OCI-LY7 (cell line): ENCODE measurements around the gene LUC7L3. TPM values are rescaled to one million over a fixed set of nuclear protein-coding genes. Genes with fewer than 3 reads are reported as not detected.

ENCODE experiments used
- BruUV-seq: library from RNA; stranded (reverse); fragments of 400-500 nt; replicated peaks from 2 replicates; lab custom pipeline; 2021; lab: Mats Ljungman, UMichigan
- CTCF ChIA-PET: fragments of 300-600 bp; sonication (Branson Sonifier 250); formaldehyde crosslinking; loops from one replicate; lab custom pipeline; 2022; ENCODE audit warnings: antibody characterized with exemption; ENCODE audit not compliant: unreplicated experiment; lab: Charles Lee
- POLR2A ChIA-PET: fragments of 300-600 bp; sonication (Branson Sonifier 250); formaldehyde crosslinking; loops from one replicate; lab custom pipeline; 2022; ENCODE audit warnings: antibody characterized with exemption; lab: Charles Lee
- DNase-seq: peaks from one replicate; pipeline ENCODE4 v3.0.0-alpha.2; 2015; ENCODE audit warnings: low spot score
- H2AFZ ChIP-seq: fragments of 200-600 bp; sonication (generic), shearing (Covaris generic); 2 replicates; pipeline ENCODE4 v1.6.1; 2014; ENCODE audit warnings: mild to moderate bottlenecking, antibody characterized with exemption, low read length, moderate library complexity
- H3K27ac ChIP-seq: fragments of 200-600 bp; sonication (generic); 2 replicates; pipeline ENCODE4 v1.5.1; 2014; ENCODE audit warnings: mixed run types, low read depth, mild to moderate bottlenecking, moderate library complexity, low read length, inconsistent platforms; ENCODE audit not compliant: poor library complexity, severe bottlenecking
- H3K36me3 ChIP-seq: fragments of 200-600 bp; sonication (generic); 2 replicates; pipeline ENCODE4 v1.6.1; 2014; ENCODE audit warnings: mild to moderate bottlenecking, antibody characterized with exemption, low read length, moderate library complexity, mixed read lengths; ENCODE audit not compliant: insufficient read depth
- H3K4me1 ChIP-seq: fragments of 200-600 bp; sonication (generic); 2 replicates; pipeline ENCODE4 v1.5.1; 2014; ENCODE audit warnings: mild to moderate bottlenecking, low read length; ENCODE audit not compliant: insufficient read depth, poor library complexity, severe bottlenecking
- H3K4me2 ChIP-seq: fragments of 200-600 bp; sonication (generic); 2 replicates; pipeline ENCODE4 v1.6.1; 2014; ENCODE audit warnings: mild to moderate bottlenecking, low read length
- H3K4me3 ChIP-seq: fragments of 200-600 bp; sonication (generic); 2 replicates; pipeline ENCODE4 v1.5.1; 2014; ENCODE audit warnings: mild to moderate bottlenecking, low read depth, low read length; ENCODE audit not compliant: poor library complexity, severe bottlenecking
- H3K79me2 ChIP-seq: fragments of 200-600 bp; sonication (generic); 2 replicates; pipeline ENCODE4 v1.6.1; 2016; ENCODE audit warnings: low read depth, mild to moderate bottlenecking, low read length, moderate library complexity, mixed read lengths; ENCODE audit not compliant: insufficient read depth
- H3K9me2 ChIP-seq: fragments of 200-600 bp; sonication (generic); 2 replicates; pipeline ENCODE4 v1.6.1; 2016; ENCODE audit warnings: mild to moderate bottlenecking, low read length, mixed read lengths; ENCODE audit not compliant: insufficient read depth
- H3K9me3 ChIP-seq: fragments of 200-600 bp; sonication (generic); 2 replicates; pipeline ENCODE4 v1.6.1; 2014; ENCODE audit warnings: mild to moderate bottlenecking, mixed run types, low read length, mixed read lengths
- H4K20me1 ChIP-seq: fragments of 200-600 bp; sonication (generic); 2 replicates; pipeline ENCODE4 v1.6.1; 2014; ENCODE audit warnings: mild to moderate bottlenecking, antibody characterized with exemption, low read length, moderate library complexity, mixed read lengths; ENCODE audit not compliant: insufficient read depth
- CTCF ChIP-seq: fragments of 200-600 bp; sonication (generic); conservative IDR thresholded peaks from 2 replicates; pipeline ENCODE4 v1.5.1; 2014; ENCODE audit warnings: mild to moderate bottlenecking, antibody characterized with exemption, low read length, moderate library complexity, mixed read lengths
- EZH2phosphoT487 ChIP-seq: fragments of 200-600 bp; sonication (generic); IDR thresholded peaks from 2 replicates; pipeline ENCODE4 v1.6.1; 2018; ENCODE audit warnings: low read depth, borderline replicate concordance, mild to moderate bottlenecking, mixed run types, antibody characterized with exemption, low read length, moderate library complexity, mixed read lengths
- intact Hi-C: fragments of 100-400 bp; cut with micrococcal nuclease; formaldehyde crosslinking; loops from one replicate; pipeline ENCODE4 v1.10.0; 2022; ENCODE audit not compliant: unreplicated experiment
- total RNA-seq, 2 experiments: library from RNA; depleted of rRNA in 1 of 2; stranded (reverse); fragments of >200 nt in 1 of 2; shearing (Covaris generic) in 1 of 2; gene quantifications; 2 replicates each; pipeline ENCODE4 v1.2.3, GENCODE V29; 2014 to 2022

The LUC7L3 gene
- total RNA-seq, 2 experiments from 2014 or later, result 109 to 190 TPM

- Histone ChIP-seq H3K27ac (no peak overlapping the region), H3K4me1 (no peaks in the 10 kb centered on the region), H3K9me3 (no peaks in the 10 kb centered on the region), H3K9me2 (no peaks in the 10 kb centered on the region), H3K4me3 (no peak overlapping the region), H4K20me1 (no peaks in the 10 kb centered on the region; the same call in 1 of the 2 replicates), H2AFZ (no peak overlapping the region), H3K79me2 (no peaks in the 10 kb centered on the region; the same call in 1 of the 2 replicates), H3K4me2 (no peak overlapping the region), H3K36me3 (peaks cover 54% of the 10 kb centered on the region)
- no peak for DNase-seq
- BruUV-seq, result no TSS peak
- CTCF ChIA-PET, result no interaction called here
- TF ChIP-seq EZH2phosphoT487, result no peak
- no peak for TF ChIP-seq CTCF
- intact Hi-C loops, result no loop called here
- POLR2A ChIA-PET, result interaction anchor here (0.7 kb wide), 1 partner anchor 209 kb away, joined by 3 read pairs; no protein-coding TSS in a partner anchor
Measured at GRCh38 chr17:50691550-50692447, 27.6 kb upstream of the LUC7L3 start.

GRCh38 chr17:50692448-50693035 is 26.9 kb upstream of the LUC7L3 start:
- no peaks in the 10 kb centered on the region; the same call in 1 of the 2 replicates for H3K79me2 ChIP-seq
- H3K4me2 ChIP-seq, result no peak overlapping the region
- CTCF ChIA-PET, result no interaction called here
- no peaks in the 10 kb centered on the region; the same call in 1 of the 2 replicates for H4K20me1 ChIP-seq
- peaks cover 61% of the 10 kb centered on the region for H3K36me3 ChIP-seq
- H3K27ac ChIP-seq, result no peak overlapping the region
- no peak for DNase-seq
- H3K4me3 ChIP-seq, result no peak overlapping the region
- TF ChIP-seq EZH2phosphoT487, result no peak
- no peaks in the 10 kb centered on the region for H3K9me2 ChIP-seq
- POLR2A ChIA-PET, result interaction anchor here (1.0 kb wide), 1 partner anchor 29 kb away, joined by 6 read pairs; no protein-coding TSS in a partner anchor
- no TSS peak for BruUV-seq
- H3K9me3 ChIP-seq, result no peaks in the 10 kb centered on the region
- no peak overlapping the region for H2AFZ ChIP-seq
- H3K4me1 ChIP-seq, result no peaks in the 10 kb centered on the region
- intact Hi-C loops, result no loop called here

- intact Hi-C loops, result no loop called here
- no peak overlapping the region for H3K4me2 ChIP-seq
- no peaks in the 10 kb centered on the region for H3K9me2 ChIP-seq
Measured at GRCh38 chr17:50693036-50693682, 26.2 kb upstream of the LUC7L3 start.

More at GRCh38 chr17:50693036-50693682, 26.2 kb upstream of the LUC7L3 start:
- Histone ChIP-seq H3K79me2 (no peaks in the 10 kb centered on the region; the same call in 1 of the 2 replicates), H3K4me3 (no peak overlapping the region), H3K4me1 (no peaks in the 10 kb centered on the region), H3K27ac (no peak overlapping the region), H4K20me1 (no peaks in the 10 kb centered on the region; the same call in 1 of the 2 replicates), H3K9me3 (no peaks in the 10 kb centered on the region), H3K36me3 (peaks cover 67% of the 10 kb centered on the region), H2AFZ (no peak overlapping the region)
- no peak for TF ChIP-seq EZH2phosphoT487
- TF ChIP-seq CTCF, result no peak
- ChIA-PET POLR2A (interaction anchor here (1.0 kb wide), 1 partner anchor 29 kb away, joined by 6 read pairs; no protein-coding TSS in a partner anchor), CTCF (no interaction called here)
- DNase-seq, result no peak
- BruUV-seq, result no TSS peak
